HEK293T (cell line): ENCODE measurements around the gene SNX20.

ENCODE experiments used
- CTCF ChIA-PET: fragments of 350-600 bp; formaldehyde crosslinking; extraction: SDS; loops from one replicate; lab custom pipeline; 2021; ENCODE audit warnings: antibody characterized with exemption, inconsistent platforms; lab: Yijun Ruan, JAX
- POLR2A ChIA-PET: fragments of 350-600 bp; formaldehyde crosslinking; extraction: SDS; loops from one replicate; lab custom pipeline; 2020; ENCODE audit warnings: antibody characterized with exemption, inconsistent platforms; lab: Yijun Ruan, JAX
- DNase-seq: peaks from one replicate; pipeline ENCODE4 v3.0.0; 2012; ENCODE audit warnings: mixed read lengths; ENCODE audit errors: extremely low spot score
- ARNT ChIP-seq: fragments of 450-650 bp; IDR thresholded peaks from 2 replicates; pipeline ENCODE4 v1.6.1; 2017; ENCODE audit warnings: mild to moderate bottlenecking
- BHLHE40 ChIP-seq: fragments of 450-650 bp; IDR thresholded peaks from 2 replicates; pipeline ENCODE4 v1.6.1; 2016; ENCODE audit warnings: mild to moderate bottlenecking, moderate library complexity, borderline replicate concordance
- CTBP1 ChIP-seq: fragments of 450-650 bp; IDR thresholded peaks from 2 replicates; pipeline ENCODE4 v1.6.1; 2016; ENCODE audit warnings: borderline replicate concordance
- ELF4 ChIP-seq: fragments of 450-650 bp; IDR thresholded peaks from 2 replicates; pipeline ENCODE4 v1.6.1; 2017; ENCODE audit warnings: antibody characterized with exemption
- FOXA1 ChIP-seq: fragments of 450-650 bp; IDR thresholded peaks from 2 replicates; pipeline ENCODE4 v1.6.1; 2016; ENCODE audit warnings: mild to moderate bottlenecking
- FOXK2 ChIP-seq: fragments of 450-650 bp; IDR thresholded peaks from 2 replicates; pipeline ENCODE4 v1.6.1; 2016; ENCODE audit warnings: mild to moderate bottlenecking
- FOXM1 ChIP-seq: fragments of 450-650 bp; IDR thresholded peaks from 2 replicates; pipeline ENCODE4 v1.6.1; 2017; ENCODE audit warnings: mild to moderate bottlenecking, borderline replicate concordance
- HDGF ChIP-seq: fragments of 450-650 bp; IDR thresholded peaks from 2 replicates; pipeline ENCODE4 v1.6.1; 2017; ENCODE audit warnings: antibody characterized with exemption, borderline replicate concordance
- L3MBTL2 ChIP-seq: fragments of 450-650 bp; conservative IDR thresholded peaks from 2 replicates; pipeline ENCODE4 v1.6.1; 2016; ENCODE audit warnings: mild to moderate bottlenecking
- LEF1 ChIP-seq: fragments of 450-650 bp; IDR thresholded peaks from 2 replicates; pipeline ENCODE4 v1.6.1; 2017; ENCODE audit warnings: mild to moderate bottlenecking, borderline replicate concordance
- NFRKB ChIP-seq: fragments of 450-650 bp; IDR thresholded peaks from 2 replicates; pipeline ENCODE4 v1.6.1; 2016; ENCODE audit warnings: mild to moderate bottlenecking, moderate library complexity
- SP1 ChIP-seq: fragments of 450-650 bp; IDR thresholded peaks from 2 replicates; pipeline ENCODE4 v1.6.1; 2017
- SUZ12 ChIP-seq: fragments of 450-650 bp; IDR thresholded peaks from 2 replicates; pipeline ENCODE4 v1.6.1; 2016; ENCODE audit warnings: mild to moderate bottlenecking
- TARDBP ChIP-seq: fragments of 450-650 bp; IDR thresholded peaks from 2 replicates; pipeline ENCODE4 v1.6.1; 2016
- ZNF384 ChIP-seq: fragments of 450-650 bp; IDR thresholded peaks from 2 replicates; pipeline ENCODE4 v1.6.1; 2016
- TF ChIP-seq, protein P1 (sequence below): fragments of 450-650 bp; IDR thresholded peaks from 2 replicates; pipeline ENCODE4 v1.6.1; 2016

SNX20 gene

DNA sequence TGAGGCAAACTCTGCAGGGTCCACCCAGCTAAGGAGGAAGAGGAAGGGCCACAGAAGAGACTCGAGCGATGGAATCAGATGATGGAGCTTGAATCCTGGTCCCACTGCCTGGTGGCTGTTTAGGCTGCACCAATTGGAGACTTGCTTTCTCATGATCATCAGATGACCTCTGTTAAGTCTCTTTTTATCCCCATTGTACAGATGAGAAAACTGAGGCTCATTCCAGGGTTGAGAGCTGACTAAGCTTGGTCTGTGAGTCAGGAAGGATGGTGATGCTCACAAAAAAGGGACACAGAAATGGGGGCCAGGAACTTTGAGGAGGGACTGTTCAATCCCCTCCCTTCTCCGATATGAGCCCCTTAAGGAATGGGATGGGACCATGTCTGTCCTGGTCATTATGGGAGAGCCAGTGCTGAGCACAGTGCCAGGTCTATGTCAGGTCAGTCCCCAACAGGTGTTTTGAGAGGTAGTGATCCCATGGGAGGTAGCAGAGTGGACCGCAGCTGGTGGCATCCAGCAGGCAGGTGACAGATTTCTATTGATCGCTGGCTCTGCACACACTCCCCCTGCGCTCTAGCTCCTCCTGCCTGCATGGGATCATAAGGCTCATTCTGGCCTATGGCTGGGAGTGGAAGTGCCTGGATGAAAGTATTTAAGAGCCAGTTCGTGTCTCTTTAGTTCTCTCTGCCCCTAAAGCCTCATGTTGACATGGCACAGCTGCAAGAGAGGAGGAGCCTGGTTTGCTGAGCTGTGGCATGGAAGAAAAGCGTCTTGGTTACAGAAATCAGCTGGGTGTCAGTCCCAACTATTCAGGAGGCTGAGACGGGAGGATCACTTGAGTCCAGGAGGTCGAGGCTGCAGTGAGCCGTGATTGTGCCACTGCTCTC, 27.2 kb downstream of the SNX20 start:
- CTCF ChIA-PET = interaction anchor here (0.6 to 1.6 kb wide), 3 partner anchors 11 to 172 kb away, joined by 3 to 5 read pairs (median 3); no protein-coding TSS in a partner anchor

DNA sequence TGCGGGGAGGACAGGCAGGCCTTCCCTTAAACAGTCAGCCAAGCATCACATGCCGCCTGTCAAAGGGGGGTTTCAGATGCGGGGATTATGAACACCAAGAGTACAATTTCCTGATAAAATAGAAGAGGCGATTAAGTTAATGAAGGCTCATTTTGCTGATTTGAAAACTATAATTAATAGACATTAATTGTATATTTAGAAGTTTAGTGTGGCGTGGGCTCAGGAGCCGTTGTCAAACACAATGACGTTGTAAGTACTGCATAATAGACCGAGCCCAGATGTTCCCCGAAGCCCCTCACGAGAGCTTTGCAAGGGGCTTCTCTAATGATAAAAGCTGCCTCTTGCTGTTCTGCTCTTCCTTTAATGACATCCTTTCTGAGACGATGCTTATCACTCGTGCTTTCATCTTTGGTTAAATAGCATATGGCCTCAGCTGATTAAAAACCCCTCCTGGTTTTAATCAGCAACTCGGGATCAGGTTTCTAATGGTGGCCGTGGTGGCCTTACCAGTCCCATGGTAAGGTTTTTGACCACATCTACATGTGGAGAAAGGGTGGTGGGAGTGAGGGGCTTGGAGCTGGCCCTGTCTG, 28.2 kb downstream of the SNX20 start:
- CTCF ChIA-PET = interaction anchor here (0.6 to 1.6 kb wide), 2 partner anchors 12 to 173 kb away, joined by 3 to 5 read pairs; no protein-coding TSS in a partner anchor
- TF ChIP-seq FOXK2 (no peak), SP1 (no peak)
- POLR2A ChIA-PET = no interaction called here
- no peak for DNase-seq

More for the DNA sequence above, 27.2 kb downstream of the SNX20 start:
- POLR2A ChIA-PET = no interaction called here
- DNase-seq = no peak
- no peak for TF ChIP-seq CTBP1
- no peak for TF ChIP-seq HDGF
- TF ChIP-seq ARNT = no peak
- no peak for TF ChIP-seq ZNF384
- no peak for TF ChIP-seq NFRKB
- no peak for TF ChIP-seq SUZ12
- TF ChIP-seq FOXM1 = no peak
- TF ChIP-seq L3MBTL2 = no peak

DNA sequence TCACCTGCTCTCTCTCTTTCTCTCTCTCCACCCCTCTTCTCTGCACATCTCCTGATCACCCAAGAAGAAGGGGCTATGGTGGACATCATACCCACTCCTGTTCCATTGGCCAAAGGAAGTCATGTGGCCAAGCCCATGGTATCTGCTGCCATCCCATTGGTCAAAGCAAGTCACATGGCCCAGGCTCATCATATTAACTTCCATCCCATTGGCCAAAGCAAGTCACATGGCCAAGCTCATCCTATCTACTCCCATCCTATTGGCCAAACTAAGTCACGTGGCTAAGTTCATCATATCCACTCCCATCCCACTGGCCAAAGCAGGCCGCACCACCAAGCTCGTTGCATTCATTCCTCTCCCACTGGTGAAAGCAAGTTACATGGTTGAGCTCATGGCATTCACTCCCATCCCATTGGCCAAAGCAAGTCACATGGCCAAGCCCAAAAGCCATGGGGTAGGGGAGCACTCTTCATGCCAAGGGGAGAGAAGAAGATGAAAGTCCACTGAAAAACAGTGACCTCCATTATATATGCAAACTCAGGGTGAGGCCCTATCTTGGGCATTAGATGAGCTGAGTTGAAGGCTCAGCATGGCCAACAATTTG, 29.2 kb downstream of the SNX20 start:
- DNase-seq = no peak
- ChIA-PET POLR2A (no interaction called here), CTCF (interaction anchor here (1.6 kb wide), 1 partner anchor 13 kb away, joined by 5 read pairs; no protein-coding TSS in a partner anchor)
- TF ChIP-seq FOXA1 (no peak), FOXK2 (no peak), ARNT (no peak), FOXM1 (no peak), NFRKB (no peak), TARDBP (no peak), ZNF384 (no peak), HDGF (no peak), LEF1 (no peak), BHLHE40 (no peak), L3MBTL2 (no peak), ELF4 (no peak), SUZ12 (no peak), SP1 (no peak), CTBP1 (no peak)
- TF ChIP-seq, protein P1, sequence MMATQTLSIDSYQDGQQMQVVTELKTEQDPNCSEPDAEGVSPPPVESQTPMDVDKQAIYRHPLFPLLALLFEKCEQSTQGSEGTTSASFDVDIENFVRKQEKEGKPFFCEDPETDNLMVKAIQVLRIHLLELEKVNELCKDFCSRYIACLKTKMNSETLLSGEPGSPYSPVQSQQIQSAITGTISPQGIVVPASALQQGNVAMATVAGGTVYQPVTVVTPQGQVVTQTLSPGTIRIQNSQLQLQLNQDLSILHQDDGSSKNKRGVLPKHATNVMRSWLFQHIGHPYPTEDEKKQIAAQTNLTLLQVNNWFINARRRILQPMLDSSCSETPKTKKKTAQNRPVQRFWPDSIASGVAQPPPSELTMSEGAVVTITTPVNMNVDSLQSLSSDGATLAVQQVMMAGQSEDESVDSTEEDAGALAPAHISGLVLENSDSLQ = no peak

DNA sequence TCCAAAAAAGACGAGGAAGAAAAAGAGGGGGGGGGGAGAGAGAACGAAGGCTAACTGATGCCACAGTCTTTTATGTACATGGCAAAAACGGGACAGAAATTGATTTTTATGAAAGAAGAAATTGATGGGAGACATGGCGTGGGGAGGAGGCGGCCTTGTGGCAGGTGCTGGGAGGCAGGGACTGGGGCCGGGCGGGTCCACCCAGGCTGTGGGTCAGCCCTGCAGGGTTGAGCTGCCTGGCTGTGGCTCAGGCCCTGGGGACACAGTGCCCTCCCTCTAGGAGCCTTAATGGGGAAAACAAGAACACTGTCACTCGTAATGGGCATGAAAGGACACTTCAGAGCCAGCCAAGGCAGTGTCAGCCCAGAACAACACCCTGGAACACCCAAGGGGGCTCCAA, 34.8 kb downstream of the SNX20 start:
- no peak for DNase-seq
- ChIA-PET POLR2A (no interaction called here), CTCF (no interaction called here)
- TF ChIP-seq ZNF384 (no peak), FOXA1 (no peak), SUZ12 (no peak), SP1 (no peak), LEF1 (no peak), HDGF (no peak), CTBP1 (no peak), L3MBTL2 (no peak), FOXK2 (no peak), NFRKB (no peak), ELF4 (no peak), BHLHE40 (no peak), ARNT (no peak), TARDBP (no peak), FOXM1 (no peak)
- TF ChIP-seq, protein P1 = no peak

DNA sequence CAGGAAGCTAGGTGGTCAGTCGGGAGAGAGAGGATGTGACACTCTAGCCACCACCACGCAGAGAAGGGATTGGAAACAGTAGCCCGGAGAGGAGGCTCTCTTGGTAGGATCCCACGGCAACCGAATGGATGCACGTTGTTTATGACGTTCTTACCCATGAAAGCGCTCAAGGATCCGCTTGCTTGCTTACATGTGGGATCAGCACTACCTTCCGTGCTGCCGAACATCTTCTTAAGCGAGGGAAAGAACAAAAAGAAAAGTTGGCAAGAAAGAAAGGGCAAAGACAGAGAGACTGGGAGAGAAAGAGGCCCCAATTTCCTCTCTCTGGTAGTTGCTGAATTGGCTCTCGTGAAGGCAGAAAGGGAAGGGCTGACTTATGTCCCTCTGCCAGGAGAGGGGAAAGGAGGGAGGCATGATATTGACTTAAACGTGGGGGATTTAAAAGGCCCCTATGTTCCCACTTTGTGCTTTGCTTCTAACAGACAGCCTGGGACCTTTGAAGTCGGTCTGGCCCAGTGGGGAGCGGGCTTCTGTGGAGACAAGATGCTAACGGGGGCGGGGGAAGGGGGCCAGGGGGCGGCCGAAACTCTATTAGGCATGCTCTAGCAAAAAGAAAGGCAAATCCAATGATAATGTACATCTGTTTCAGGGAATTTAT, 35.4 kb downstream of the SNX20 start:
- TF ChIP-seq SUZ12 (no peak), ARNT (no peak)
- ChIA-PET POLR2A (no interaction called here), CTCF (no interaction called here)
- DNase-seq = no peak

DNA sequence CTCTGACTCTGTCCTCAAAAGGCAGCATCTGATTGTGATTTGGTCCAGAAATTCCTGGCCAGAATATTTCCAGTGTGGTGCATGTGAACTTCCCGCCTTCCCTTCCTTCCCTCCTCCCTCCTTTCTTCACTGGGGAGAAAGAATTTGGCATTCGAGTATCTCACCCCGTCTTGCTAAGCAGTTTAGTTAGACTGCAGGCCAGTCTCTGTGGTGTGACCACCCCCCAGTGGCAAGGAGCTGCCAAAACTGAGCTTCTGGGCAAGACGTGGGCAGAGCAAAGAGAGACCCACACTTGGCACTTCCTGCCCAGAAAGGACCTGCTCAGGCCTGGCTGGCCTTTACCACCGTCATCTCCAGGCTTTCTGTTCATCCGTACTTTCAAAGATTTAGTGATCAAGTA, 36.4 kb downstream of the SNX20 start:
- TF ChIP-seq L3MBTL2 (no peak), FOXK2 (no peak), LEF1 (no peak), ARNT (no peak), ZNF384 (no peak), NFRKB (no peak), HDGF (no peak), TARDBP (no peak), CTBP1 (no peak), BHLHE40 (no peak), SP1 (no peak), SUZ12 (no peak), FOXM1 (no peak), ELF4 (no peak), FOXA1 (no peak)
- TF ChIP-seq, protein P1 = no peak
- POLR2A ChIA-PET = no interaction called here
- CTCF ChIA-PET = no interaction called here
- no peak for DNase-seq
